Gastrocnemius medialis (tissue), 4 donors: ENCODE measurements around the gene RRBP1. TPM values are rescaled to one million over a fixed set of nuclear protein-coding genes. Genes with fewer than 3 reads are reported as not detected.

Source experiments
- ATAC-seq, 2 donors: fragments of 150-250 bp; one replicate each; pipeline ENCODE4 v1.9.1; 2016
- DNase-seq, 2 donors: peaks; one replicate each; pipeline ENCODE4 v3.0.0-alpha.2; 2019
- H3K27ac ChIP-seq, 4 donors: fragments of 200-600 bp; sonication (generic); 1 replicate in 1 of 4; 2 replicates in 3 of 4; pipeline ENCODE4 v1.5.1; 2016 to 2018; ENCODE audit warnings: mild to moderate bottlenecking in 2 of 4, moderate library complexity in 1 of 4
- H3K27me3 ChIP-seq, 3 donors: fragments of 200-600 bp; sonication (generic) in 2 of 3; 1 replicate in 1 of 3; 2 replicates in 2 of 3; pipeline versions ENCODE4 v1.5.1 to v1.6.0; 2016 to 2019; ENCODE audit warnings: mild to moderate bottlenecking in 1 of 3, moderate library complexity in 1 of 3
- H3K36me3 ChIP-seq, 2 donors: fragments of 200-600 bp; sonication (generic) in 1 of 2; one replicate each; pipeline ENCODE4 v1.5.1; 2017 to 2018
- H3K4me1 ChIP-seq, 2 donors: fragments of 200-600 bp; sonication (generic) in 1 of 2; one replicate each; pipeline ENCODE4 v1.5.1; 2016 to 2017; ENCODE audit warnings: mild to moderate bottlenecking in 2 of 2
- H3K4me3 ChIP-seq, 4 donors: fragments of 200-600 bp; sonication (generic) in 3 of 4; 1 replicate in 1 of 4; 2 replicates in 3 of 4; pipeline ENCODE4 v1.5.1; 2016 to 2019; ENCODE audit warnings: mild to moderate bottlenecking in 2 of 4
- H3K9me3 ChIP-seq, 3 donors: fragments of 200-600 bp; sonication (generic) in 2 of 3; 1 replicate in 1 of 3; 2 replicates in 2 of 3; pipeline ENCODE4 v1.5.1; 2016 to 2019
- CTCF ChIP-seq, 5 experiments: fragments of 450-650 bp in 3 of 5; fragments of 200-600 bp in 2 of 5; sonication (generic) in 2 of 5; IDR thresholded peaks in 4 of 5; conservative IDR thresholded peaks in 1 of 5; 1 replicate in 4 of 5; 2 replicates in 1 of 5; pipeline ENCODE4 v1.5.1; 2016 to 2019; ENCODE audit warnings: antibody characterized with exemption in 5 of 5, mild to moderate bottlenecking in 3 of 5, moderate library complexity in 3 of 5
- POLR2A ChIP-seq, 2 donors: fragments of 450-650 bp; IDR thresholded peaks; one replicate each; pipeline ENCODE4 v1.6.1; 2017; ENCODE audit warnings: antibody characterized with exemption in 2 of 2, mild to moderate bottlenecking in 2 of 2, moderate library complexity in 2 of 2
- in situ Hi-C, 4 donors: fragments of 200-750 bp; cut with MboI; loops; one replicate each; pipeline versions ENCODE4 v1.15.0 to v1.8.0; 2017; ENCODE audit warnings: low sequenced_read_pairs in 4 of 4
- intact Hi-C: fragments of 100-400 bp; cut with DNase I; formaldehyde crosslinking; loops from one replicate; pipeline ENCODE4 v1.15.1; 2023; ENCODE audit warnings: low total_unique reads
- total RNA-seq, 4 donors: library from RNA; depleted of rRNA; stranded (reverse); fragments of >200 nt; gene quantifications; one replicate each; pipeline versions ENCODE4 v1.1.0 to v1.2.3, GENCODE V29; 2016

RRBP1 gene
- total RNA-seq, 4 donors from 2014 or later, result 14.1 to 22.7 (median 17.9) TPM

- Histone ChIP-seq H3K9me3 (no peaks in the 10 kb centered on the region), H3K27me3 (no peaks in the 10 kb centered on the region), H3K4me1 (peaks cover 37 to 38% of the 10 kb centered on the region in 2 donors), H3K36me3 (no peaks in the 10 kb centered on the region), H3K27ac (peak overlapping the region in 1 of 4 donors; percentile 7), H3K4me3 (no peak overlapping the region)
- intact Hi-C loops (no loop called here), in situ Hi-C loops (loop anchor here in 1 of 4 donors (25.0 kb wide), 1 partner anchor 112 kb away; no protein-coding TSS in a partner anchor)
- DNase-seq (no peak), ATAC-seq (no peak)
- TF ChIP-seq CTCF (IDR thresholded peaks at IDR 0.05 in 4 of 5, conservative IDR thresholded peaks at IDR 0.05 in 1 of 5) (no peak), POLR2A (IDR thresholded peaks at IDR 0.05) (no peak)
Observed at GRCh38 chr20:17650301-17651128, 31.5 kb downstream of the RRBP1 start.

GRCh38 chr20:17648791-17649730 is 33.0 kb downstream of the RRBP1 start:
- Histone ChIP-seq H3K27ac (peak overlapping the region in 2 of 4 donors; percentile 21 to 38), H3K9me3 (no peaks in the 10 kb centered on the region), H3K4me3 (no peak overlapping the region), H3K27me3 (no peaks in the 10 kb centered on the region), H3K36me3 (no peaks in the 10 kb centered on the region), H3K4me1 (peaks cover 38 to 43% of the 10 kb centered on the region in 2 donors)
- TF ChIP-seq POLR2A (IDR thresholded peaks at IDR 0.05), result no peak
- peak in 1 of 5 experiments; percentile 30 for TF ChIP-seq CTCF (IDR thresholded peaks at IDR 0.05 in 4 of 5, conservative IDR thresholded peaks at IDR 0.05 in 1 of 5)
- DNase-seq (peak in 1 of 2 donors; percentile 16), ATAC-seq (no peak)
- intact Hi-C loops (no loop called here), in situ Hi-C loops (no loop called here)

GRCh38 chr20:17648315-17648646 is 33.8 kb downstream of the RRBP1 start:
- Histone ChIP-seq H3K27me3 (no peaks in the 10 kb centered on the region), H3K4me3 (no peak overlapping the region), H3K4me1 (peaks cover 43 to 49% of the 10 kb centered on the region in 2 donors), H3K36me3 (no peaks in the 10 kb centered on the region), H3K9me3 (no peaks in the 10 kb centered on the region), H3K27ac (peak overlapping the region in 1 of 4 donors; percentile 44)
- no peak for ATAC-seq
- intact Hi-C loops, result no loop called here
- TF ChIP-seq POLR2A (IDR thresholded peaks at IDR 0.05), result no peak
- no peak for TF ChIP-seq CTCF (IDR thresholded peaks at IDR 0.05 in 4 of 5, conservative IDR thresholded peaks at IDR 0.05 in 1 of 5)
- no peak for DNase-seq
- in situ Hi-C loops, result no loop called here

- in situ Hi-C loops, result no loop called here
Observed at GRCh38 chr20:17647391-17648314, 34.4 kb downstream of the RRBP1 start.

More at GRCh38 chr20:17647391-17648314, 34.4 kb downstream of the RRBP1 start:
- Histone ChIP-seq H3K9me3 (no peaks in the 10 kb centered on the region), H3K27ac (peak overlapping the region in 2 of 4 donors; percentile 33 to 44), H3K27me3 (no peaks in the 10 kb centered on the region), H3K4me3 (no peak overlapping the region), H3K4me1 (peaks cover 50 to 55% of the 10 kb centered on the region in 2 donors), H3K36me3 (no peaks in the 10 kb centered on the region)
- TF ChIP-seq POLR2A (IDR thresholded peaks at IDR 0.05), result no peak
- peak in 1 of 2 donors; percentile 11 for DNase-seq
- intact Hi-C loops, result no loop called here
- ATAC-seq, result no peak
